SKM-1 treated with dmso at 0.1 percent for 144 hours (cell line): ENCODE results near the gene TEX50.
"Not testable (repeated sequence)": the region's sequence is repeated elsewhere in the genome, so short reads cannot be mapped to it uniquely, and the experiment has no call there.

ENCODE experiments used
- DNase-seq: peaks from one replicate; lab custom pipeline; 2025; ENCODE audit not compliant: unreplicated experiment; lab: John Stamatoyannopoulos, UW

TEX50 gene

GRCh38 chr1:173635116-173635515 is at the start of gene TEX50:
TEX50 (plus strand) TSS chr1:173635338; CDS start chr1:173635522, 184 bp downstream.
- no peak for DNase-seq

GRCh38 chr1:173590557-173590956 is 44.6 kb upstream of the TEX50 start:
- no peak for DNase-seq

GRCh38 chr1:173591138-173591537 is 44.0 kb upstream of the TEX50 start:
- DNase-seq = not testable (repeated sequence)

GRCh38 chr1:173596097-173596825 is 38.9 kb upstream of the TEX50 start:
- no peak for DNase-seq

- no peak for DNase-seq
Observed at GRCh38 chr1:173601588-173601987, 33.5 kb upstream of the TEX50 start.

- DNase-seq = peak; percentile 42
Observed at GRCh38 chr1:173603056-173603591, 32.0 kb upstream of the TEX50 start, which contains the start of gene SLC9C2. SLC9C2 (minus strand) TSS chr1:173603072; CDS start chr1:173601776, 1,296 bp downstream.

- DNase-seq = no peak
Observed at GRCh38 chr1:173608503-173609216, 26.5 kb upstream of the TEX50 start.

GRCh38 chr1:173613086-173613485 is 22.1 kb upstream of the TEX50 start:
- DNase-seq = not testable (repeated sequence)

- DNase-seq = no peak
Observed at GRCh38 chr1:173616859-173617258, 18.3 kb upstream of the TEX50 start.

- no peak for DNase-seq
Observed at GRCh38 chr1:173627269-173627668, 7.9 kb upstream of the TEX50 start.

- DNase-seq = no peak
Observed at GRCh38 chr1:173628888-173629287, 6.2 kb upstream of the TEX50 start.

GRCh38 chr1:173637236-173638042 is 2.3 kb downstream of the TEX50 start:
- DNase-seq = not testable (repeated sequence)

- no peak for DNase-seq
Observed at GRCh38 chr1:173638043-173639021, 3.2 kb downstream of the TEX50 start.

GRCh38 chr1:173639102-173639501 is 4.0 kb downstream of the TEX50 start:
- DNase-seq = no peak

GRCh38 chr1:173642450-173643139 is 7.5 kb downstream of the TEX50 start:
- not testable (repeated sequence) for DNase-seq

- no peak for DNase-seq
Observed at GRCh38 chr1:173646656-173647055, 11.5 kb downstream of the TEX50 start.

- DNase-seq = no peak
Observed at GRCh38 chr1:173648880-173649605, 13.9 kb downstream of the TEX50 start.

- DNase-seq = no peak
Observed at GRCh38 chr1:173660306-173660705, 25.2 kb downstream of the TEX50 start.

GRCh38 chr1:173661271-173661670 is 26.1 kb downstream of the TEX50 start:
- no peak for DNase-seq
